Type B pancreatic cell (in vitro differentiated cells): ENCODE results near the gene RTL9. TPM values are rescaled to one million over a fixed set of nuclear protein-coding genes. Genes with fewer than 3 reads are reported as not detected.

Experiments used
- DNase-seq: peaks from one replicate; pipeline ENCODE4 v3.0.0; 2021; ENCODE audit warnings: mixed read lengths; ENCODE audit not compliant: unreplicated experiment; ENCODE audit errors: extremely low spot score
- H3K27ac Mint-ChIP-seq: 2 replicates; pipeline ENCODE4 v1.8.0; 2021; ENCODE audit warnings: mild to moderate bottlenecking, mixed read lengths
- H3K27me3 Mint-ChIP-seq: 2 replicates; pipeline ENCODE4 v1.8.0; 2021; ENCODE audit warnings: mixed read lengths
- H3K36me3 Mint-ChIP-seq: 2 replicates; pipeline ENCODE4 v1.8.0; 2021; ENCODE audit warnings: mixed read lengths
- H3K4me1 Mint-ChIP-seq: one replicate; pipeline ENCODE4 v1.8.0; 2021; ENCODE audit warnings: mixed read lengths; ENCODE audit not compliant: unreplicated experiment
- H3K4me3 Mint-ChIP-seq: 2 replicates; pipeline ENCODE4 v1.8.0; 2021; ENCODE audit warnings: mild to moderate bottlenecking, mixed read lengths
- H3K9me3 Mint-ChIP-seq: 2 replicates; pipeline ENCODE4 v1.8.0; 2021; ENCODE audit warnings: mixed read lengths
- total RNA-seq: library from RNA; stranded (reverse); gene quantifications from 2 replicates; pipeline ENCODE4 v1.2.1, GENCODE V29; 2021; ENCODE audit warnings: low replicate concordance
- TF ChIP-seq, protein P1 (sequence below): fragments of 200-600 bp; sonication (generic); conservative IDR thresholded peaks from 2 replicates; pipeline ENCODE4 v1.5.0; 2021; ENCODE audit warnings: antibody characterized with exemption, mild to moderate bottlenecking

The RTL9 gene
- total RNA-seq, 1 donor from 2014 or later, result 0.39 TPM

DNA sequence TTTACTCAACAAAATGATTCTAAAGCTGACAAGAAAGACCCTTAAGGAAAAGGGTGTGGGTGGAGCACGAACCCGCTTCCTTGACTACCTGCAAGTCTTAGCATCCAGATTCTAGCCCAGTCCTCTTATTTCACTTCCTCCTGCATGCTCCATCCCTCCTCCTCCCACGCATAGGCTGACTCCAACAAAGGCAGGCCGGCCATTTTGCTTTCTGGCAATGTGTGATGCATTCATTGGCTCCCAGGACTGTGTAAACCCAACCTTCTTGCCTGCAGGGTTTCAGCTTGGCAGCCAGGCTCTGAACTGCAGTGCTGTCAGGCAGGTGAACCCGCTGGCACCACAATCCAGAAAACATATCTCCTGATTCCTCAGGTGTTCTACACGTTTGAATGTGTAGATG is 39.3 kb downstream of the RTL9 start:
- TF ChIP-seq, protein P1, sequence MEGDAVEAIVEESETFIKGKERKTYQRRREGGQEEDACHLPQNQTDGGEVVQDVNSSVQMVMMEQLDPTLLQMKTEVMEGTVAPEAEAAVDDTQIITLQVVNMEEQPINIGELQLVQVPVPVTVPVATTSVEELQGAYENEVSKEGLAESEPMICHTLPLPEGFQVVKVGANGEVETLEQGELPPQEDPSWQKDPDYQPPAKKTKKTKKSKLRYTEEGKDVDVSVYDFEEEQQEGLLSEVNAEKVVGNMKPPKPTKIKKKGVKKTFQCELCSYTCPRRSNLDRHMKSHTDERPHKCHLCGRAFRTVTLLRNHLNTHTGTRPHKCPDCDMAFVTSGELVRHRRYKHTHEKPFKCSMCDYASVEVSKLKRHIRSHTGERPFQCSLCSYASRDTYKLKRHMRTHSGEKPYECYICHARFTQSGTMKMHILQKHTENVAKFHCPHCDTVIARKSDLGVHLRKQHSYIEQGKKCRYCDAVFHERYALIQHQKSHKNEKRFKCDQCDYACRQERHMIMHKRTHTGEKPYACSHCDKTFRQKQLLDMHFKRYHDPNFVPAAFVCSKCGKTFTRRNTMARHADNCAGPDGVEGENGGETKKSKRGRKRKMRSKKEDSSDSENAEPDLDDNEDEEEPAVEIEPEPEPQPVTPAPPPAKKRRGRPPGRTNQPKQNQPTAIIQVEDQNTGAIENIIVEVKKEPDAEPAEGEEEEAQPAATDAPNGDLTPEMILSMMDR, result no peak
- H3K4me1 Mint-ChIP-seq, result peaks cover 18% of the 10 kb centered on the region
- H3K27me3 Mint-ChIP-seq, result no peaks in the 10 kb centered on the region
- H3K9me3 Mint-ChIP-seq, result peaks cover 9% of the 10 kb centered on the region
- no peak for DNase-seq
- H3K36me3 Mint-ChIP-seq, result peaks cover 3% of the 10 kb centered on the region
- H3K4me3 Mint-ChIP-seq, result no peak overlapping the region
- no peak overlapping the region for H3K27ac Mint-ChIP-seq

GRCh38 chrX:110399497-110399896 is 40.8 kb downstream of the RTL9 start:
- peaks cover 9% of the 10 kb centered on the region for H3K9me3 Mint-ChIP-seq
- DNase-seq, result no peak
- peaks cover 3% of the 10 kb centered on the region for H3K36me3 Mint-ChIP-seq
- no peak overlapping the region for H3K27ac Mint-ChIP-seq
- TF ChIP-seq, protein P1, result no peak
- H3K4me1 Mint-ChIP-seq, result peaks cover 24% of the 10 kb centered on the region
- no peak overlapping the region for H3K4me3 Mint-ChIP-seq
- H3K27me3 Mint-ChIP-seq, result no peaks in the 10 kb centered on the region

DNA sequence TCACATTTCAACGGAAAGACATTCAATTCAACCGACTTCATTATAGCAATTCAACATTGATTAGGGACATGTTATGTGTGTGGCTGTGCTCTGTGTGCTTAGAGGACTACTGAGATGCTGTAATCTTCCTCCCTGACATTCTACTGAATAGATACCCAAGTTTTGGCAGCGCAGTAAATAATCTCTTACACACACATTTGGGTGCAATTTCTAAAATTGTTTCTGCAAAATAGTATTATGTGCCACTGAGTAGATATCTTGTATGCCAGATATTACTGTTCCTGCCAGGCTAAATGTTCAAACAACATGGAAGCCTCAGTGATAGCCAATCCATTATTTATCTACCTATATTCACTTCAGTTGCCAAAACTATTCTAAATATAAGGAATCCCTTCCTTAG is 41.3 kb downstream of the RTL9 start:
- Mint-ChIP-seq H3K36me3 (peaks cover 3% of the 10 kb centered on the region), H3K27ac (no peak overlapping the region), H3K27me3 (no peaks in the 10 kb centered on the region), H3K9me3 (peaks cover 9% of the 10 kb centered on the region), H3K4me1 (peaks cover 24% of the 10 kb centered on the region), H3K4me3 (no peak overlapping the region)
- no peak for DNase-seq
- TF ChIP-seq, protein P1, result no peak

- Mint-ChIP-seq H3K9me3 (peaks cover 9% of the 10 kb centered on the region), H3K27me3 (no peaks in the 10 kb centered on the region), H3K27ac (no peak overlapping the region), H3K4me3 (no peak overlapping the region), H3K4me1 (peaks cover 24% of the 10 kb centered on the region), H3K36me3 (peaks cover 3% of the 10 kb centered on the region)
- TF ChIP-seq, protein P1, result no peak
- DNase-seq, result no peak
Observed at GRCh38 chrX:110401135-110401534, 42.5 kb downstream of the RTL9 start.

GRCh38 chrX:110402091-110402849 is 43.6 kb downstream of the RTL9 start:
- Mint-ChIP-seq H3K27me3 (no peaks in the 10 kb centered on the region), H3K9me3 (peaks cover 9% of the 10 kb centered on the region), H3K4me1 (peaks cover 17% of the 10 kb centered on the region), H3K4me3 (peak overlapping the region; percentile 51), H3K36me3 (peaks cover 3% of the 10 kb centered on the region), H3K27ac (peak overlapping the region; percentile 90)
- TF ChIP-seq, protein P1, result no peak
- DNase-seq, result no peak
